NCI-H1930 (cell line): ENCODE results near the gene SCTR.

ENCODE experiments used
- DNase-seq, 2 experiments: peaks; one replicate each; lab custom pipeline; 2025; lab: John Stamatoyannopoulos, UW

SCTR gene

GRCh38 chr2:119429225-119429981 is 94.9 kb downstream of the SCTR start:
- no peak for DNase-seq

GRCh38 chr2:119428488-119429224 is 95.6 kb downstream of the SCTR start:
- DNase-seq: no peak

GRCh38 chr2:119427756-119428155 is 96.5 kb downstream of the SCTR start:
- no peak for DNase-seq

- no peak for DNase-seq
Measured at GRCh38 chr2:119426801-119427395, 97.4 kb downstream of the SCTR start.

- DNase-seq: no peak
Measured at GRCh38 chr2:119426396-119426675, 97.9 kb downstream of the SCTR start.

- DNase-seq: no peak
Measured at GRCh38 chr2:119425620-119426395, 98.5 kb downstream of the SCTR start.

- no peak for DNase-seq
Measured at GRCh38 chr2:119425119-119425405, 99.2 kb downstream of the SCTR start.

GRCh38 chr2:119424284-119425118 is 99.8 kb downstream of the SCTR start:
- DNase-seq: no peak

- no peak for DNase-seq
Measured at GRCh38 chr2:119423811-119424210, 100.5 kb downstream of the SCTR start.

GRCh38 chr2:119423108-119423444 is 101.2 kb downstream of the SCTR start:
- DNase-seq: no peak

- no peak for DNase-seq
Measured at GRCh38 chr2:119422360-119423107, 101.7 kb downstream of the SCTR start.

GRCh38 chr2:119421741-119422140 is 102.5 kb downstream of the SCTR start:
- no peak for DNase-seq

GRCh38 chr2:119421304-119421703 is 103.0 kb downstream of the SCTR start:
- no peak for DNase-seq

GRCh38 chr2:119419803-119420508 is 104.3 kb downstream of the SCTR start:
- DNase-seq: no peak

GRCh38 chr2:119419065-119419464 is 105.2 kb downstream of the SCTR start:
- DNase-seq: no peak

- no peak for DNase-seq
Measured at GRCh38 chr2:119417908-119418307, 106.4 kb downstream of the SCTR start.

GRCh38 chr2:119416299-119416923 is 107.9 kb downstream of the SCTR start:
- DNase-seq: no peak

GRCh38 chr2:119415630-119416029 is 108.7 kb downstream of the SCTR start:
- no peak for DNase-seq

GRCh38 chr2:119414894-119415293 is 109.4 kb downstream of the SCTR start:
- DNase-seq: no peak

GRCh38 chr2:119409506-119409905 is 114.8 kb downstream of the SCTR start:
- DNase-seq: no peak
